H1 (cell line): ENCODE results near the gene SLIT3. TPM values are rescaled to one million over a fixed set of nuclear protein-coding genes. Genes with fewer than 3 reads are reported as not detected.

Experiments
- CTCF ChIA-PET: fragments of 300-600 bp; sonication (Branson Sonifier 250); formaldehyde crosslinking; loops from one replicate; lab custom pipeline; 2021; ENCODE audit not compliant: partially characterized antibody; lab: Charles Lee
- POLR2A ChIA-PET: fragments of 300-600 bp; sonication (Branson Sonifier 250); formaldehyde crosslinking; loops from one replicate; lab custom pipeline; 2021; ENCODE audit warnings: inconsistent platforms; ENCODE audit not compliant: partially characterized antibody; lab: Charles Lee
- DNase-seq, 2 experiments: peaks; one replicate each; pipeline versions ENCODE4 v3.0.0 to v3.0.0-alpha.2; 2010 to 2022; ENCODE audit warnings: low spot score in 2 of 2, low read depth in 1 of 2, mixed read lengths in 1 of 2
- FAIRE-seq: peaks from 2 replicates; lab custom pipeline; 2011; peaks lifted over from hg19 to GRCh38; lab: Jason Lieb, UNC
- H2AFZ ChIP-seq: 2 replicates; pipeline ENCODE4 v1.8.1; 2012; ENCODE audit warnings: low read length, inconsistent platforms
- H2AK5ac ChIP-seq: 2 replicates; pipeline ENCODE4 v1.6.1; 2013; ENCODE audit warnings: low read depth, low read length
- H2BK120ac ChIP-seq: replicated peaks from 2 replicates; pipeline ENCODE3; 2013; ENCODE audit warnings: low read depth, low read length, inconsistent platforms
- H2BK12ac ChIP-seq: 2 replicates; pipeline ENCODE4 v1.6.1; 2013; ENCODE audit warnings: low read depth, low read length
- H2BK15ac ChIP-seq: 2 replicates; pipeline ENCODE4 v1.6.1; 2013; ENCODE audit warnings: low read length
- H2BK20ac ChIP-seq: 2 replicates; pipeline ENCODE4 v1.6.1; 2013; ENCODE audit warnings: low read length
- H2BK5ac ChIP-seq: 2 replicates; pipeline ENCODE4 v1.6.1; 2013; ENCODE audit warnings: low read depth, low read length
- H3K14ac ChIP-seq: 2 replicates; pipeline ENCODE4 v1.6.1; 2013; ENCODE audit warnings: inconsistent platforms; ENCODE audit not compliant: insufficient read length
- H3K18ac ChIP-seq: 2 replicates; pipeline ENCODE4 v1.6.1; 2013; ENCODE audit warnings: low read length; ENCODE audit errors: extremely low read depth
- H3K23ac ChIP-seq: 2 replicates; pipeline ENCODE4 v1.6.1; 2013; ENCODE audit warnings: inconsistent platforms; ENCODE audit not compliant: insufficient read length
- H3K23me2 ChIP-seq: 2 replicates; pipeline ENCODE4 v1.6.1; 2013; ENCODE audit warnings: low read depth, low read length
- H3K27ac ChIP-seq: 2 replicates; pipeline ENCODE4 v1.6.1; 2011; ENCODE audit warnings: low read depth, low read length, inconsistent platforms
- H3K27me3 ChIP-seq, 4 experiments: replicated peaks in 1 of 4; 1 replicate in 1 of 4; 2 replicates in 3 of 4; pipeline versions ENCODE4 v1.6.1 to v1.8.1; 2011 to 2013; ENCODE audit warnings: low read length in 3 of 4, mild to moderate bottlenecking in 3 of 4, inconsistent platforms in 2 of 4, mixed read lengths in 2 of 4, moderate library complexity in 1 of 4; ENCODE audit not compliant: control insufficient read depth in 3 of 4, insufficient read depth in 3 of 4; ENCODE audit errors: extremely low read depth in 1 of 4
- H3K36me3 ChIP-seq, 4 experiments: 2 replicates each; pipeline versions ENCODE4 v1.6.1 to v1.8.1; 2011 to 2013; ENCODE audit warnings: mild to moderate bottlenecking in 4 of 4, low read length in 3 of 4, moderate library complexity in 2 of 4, control low read depth in 1 of 4, inconsistent platforms in 1 of 4; ENCODE audit not compliant: insufficient read depth in 4 of 4, control insufficient read depth in 2 of 4
- H3K4ac ChIP-seq: replicated peaks from 2 replicates; pipeline ENCODE3; 2013; ENCODE audit warnings: low read length, low read depth, mixed read lengths, inconsistent platforms; ENCODE audit not compliant: insufficient read length
- H3K4me1 ChIP-seq, 4 experiments: replicated peaks in 1 of 4; 1 replicate in 1 of 4; 2 replicates in 3 of 4; pipeline versions ENCODE4 v1.6.1 to v1.8.1; 2011 to 2013; ENCODE audit warnings: low read length in 3 of 4, inconsistent platforms in 2 of 4, mixed read lengths in 1 of 4; ENCODE audit not compliant: insufficient read depth in 4 of 4, control insufficient read depth in 3 of 4
- H3K4me2 ChIP-seq, 2 experiments: 2 replicates each; pipeline versions ENCODE4 v1.6.1 to v1.8.1; 2011 to 2013; ENCODE audit warnings: low read depth in 2 of 2, low read length in 2 of 2, control low read depth in 1 of 2, inconsistent platforms in 1 of 2, mild to moderate bottlenecking in 1 of 2; ENCODE audit not compliant: insufficient read depth in 1 of 2
- H3K4me3 ChIP-seq, 4 experiments: fragments of 200-600, 300-600 bp in 1 of 4; sonication (generic), shearing (Covaris generic), sonication (Bioruptor Twin) in 1 of 4; 2 replicates each; pipeline versions ENCODE4 v1.5.1 to v1.8.1; 2011 to 2016; ENCODE audit warnings: low read length in 4 of 4, low read depth in 3 of 4, control low read depth in 2 of 4, inconsistent platforms in 2 of 4, mild to moderate bottlenecking in 2 of 4, mixed read lengths in 1 of 4, moderate library complexity in 1 of 4; ENCODE audit not compliant: insufficient read depth in 2 of 4; ENCODE audit errors: extremely low read depth in 1 of 4
- H3K56ac ChIP-seq: replicated peaks from 2 replicates; pipeline ENCODE3; 2013; ENCODE audit warnings: low read depth, mild to moderate bottlenecking, mixed read lengths, low read length, inconsistent platforms; ENCODE audit not compliant: insufficient read length
- H3K79me1 ChIP-seq: 2 replicates; pipeline ENCODE4 v1.6.1; 2013; ENCODE audit warnings: low read depth, low read length, control low read depth
- H3K79me2 ChIP-seq, 2 experiments: 2 replicates each; pipeline versions ENCODE4 v1.6.1 to v1.8.1; 2012 to 2013; ENCODE audit warnings: low read length in 2 of 2, mild to moderate bottlenecking in 2 of 2, inconsistent platforms in 1 of 2; ENCODE audit not compliant: insufficient read depth in 2 of 2, control insufficient read depth in 1 of 2
- H3K9ac ChIP-seq, 4 experiments: replicated peaks in 1 of 4; 1 replicate in 1 of 4; 2 replicates in 3 of 4; pipeline versions ENCODE4 v1.6.1 to v1.8.1; 2011 to 2013; ENCODE audit warnings: low read depth in 3 of 4, low read length in 3 of 4, control low read depth in 2 of 4, mild to moderate bottlenecking in 2 of 4, moderate library complexity in 2 of 4, inconsistent platforms in 1 of 4; ENCODE audit errors: extremely low read depth in 1 of 4
- H3K9me3 ChIP-seq, 2 experiments: 2 replicates each; pipeline versions ENCODE4 v1.6.1 to v1.8.1; 2012 to 2013; ENCODE audit warnings: mild to moderate bottlenecking in 2 of 2, moderate library complexity in 2 of 2, control low read depth in 1 of 2, inconsistent platforms in 1 of 2, low read depth in 1 of 2, low read length in 1 of 2, mixed read lengths in 1 of 2; ENCODE audit not compliant: insufficient read depth in 2 of 2
- H4K20me1 ChIP-seq, 2 experiments: replicated peaks in 1 of 2; 2 replicates each; pipeline versions ENCODE3 to v1.8.1; 2011 to 2013; ENCODE audit warnings: inconsistent platforms in 2 of 2, low read length in 2 of 2, mild to moderate bottlenecking in 1 of 2; ENCODE audit not compliant: insufficient read depth in 2 of 2, control insufficient read depth in 1 of 2
- H4K5ac ChIP-seq: 2 replicates; pipeline ENCODE4 v1.6.1; 2013; ENCODE audit warnings: low read length, low read depth, mixed read lengths, inconsistent platforms; ENCODE audit not compliant: insufficient read length
- H4K8ac ChIP-seq: 2 replicates; pipeline ENCODE4 v1.8.0; 2013; ENCODE audit warnings: mild to moderate bottlenecking, moderate library complexity, low read length, inconsistent platforms; ENCODE audit not compliant: insufficient read depth; ENCODE audit errors: extremely low read depth
- H4K91ac ChIP-seq: replicated peaks from 2 replicates; pipeline ENCODE3; 2013; ENCODE audit warnings: low read length, mixed read lengths, inconsistent platforms; ENCODE audit not compliant: insufficient read length
- ATF2 ChIP-seq: IDR thresholded peaks from 2 replicates; pipeline ENCODE4 v1.6.1; 2012; ENCODE audit warnings: low read length, inconsistent platforms
- CTCF ChIP-seq, 3 experiments: IDR thresholded peaks; 1 replicate in 2 of 3; 2 replicates in 1 of 3; pipeline versions ENCODE4 v1.5.1 to v1.6.1; 2011; ENCODE audit warnings: low read length in 3 of 3, mild to moderate bottlenecking in 3 of 3, inconsistent platforms in 2 of 3, low read depth in 1 of 3, moderate library complexity in 1 of 3; ENCODE audit not compliant: insufficient read depth in 1 of 3; ENCODE audit errors: control extremely low read depth in 1 of 3
- RAD21 ChIP-seq, 2 experiments: IDR thresholded peaks in 1 of 2; conservative IDR thresholded peaks in 1 of 2; 2 replicates each; pipeline ENCODE4 v1.6.1; 2011; ENCODE audit warnings: low read depth in 2 of 2, low read length in 2 of 2, improper control_type of control experiment in 1 of 2, inconsistent platforms in 1 of 2, mild to moderate bottlenecking in 1 of 2, moderate library complexity in 1 of 2
- WGBS, 2 experiments: shearing (Covaris generic) in 1 of 2; methylation state at CpG; one replicate each; pipeline versions ENCODE4 v1.1.6 to v1.1.7; 2013 to 2015; ENCODE audit warnings: low lambda C conversion rate in 2 of 2, mixed read lengths in 2 of 2, inconsistent platforms in 1 of 2, low coverage in 1 of 2, missing lambda C conversion rate in 1 of 2; ENCODE audit not compliant: insufficient replicate concordance in 2 of 2, insufficient coverage in 1 of 2, insufficient read length in 1 of 2; ENCODE audit errors: extremely low coverage in 1 of 2, missing lambda C conversion rate in 1 of 2; 5-methylcytosine and 5-hydroxymethylcytosine counted together
- polyA plus RNA-seq, 7 experiments: library from polyadenylated mRNA; depleted of rRNA in 3 of 7; stranded (reverse) in 5 of 7; unstranded in 2 of 7; fragments of >200 nt in 5 of 7; fragments of 200-250 nt in 2 of 7; gene quantifications; 1 replicate in 5 of 7; 2 replicates in 1 of 7; 4 replicates in 1 of 7; pipeline versions ENCODE4 v1.2.1 to v1.2.3, GENCODE V29; 2011 to 2013; ENCODE audit warnings: missing spikeins in 2 of 7, mixed read lengths in 2 of 7
- total RNA-seq: library from RNA; stranded (reverse); fragmentation: NEBNext Ultra II Directional; extraction: Animal tissue kit (Norgen Biotek cat#: 25700); gene quantifications from 2 replicates; pipeline ENCODE4 v1.2.1, GENCODE V29; 2021

SLIT3 gene
- total and polyA plus RNA-seq, 2 of the 8 experiments (the other 6 are each of a cell fraction or from before 2014, with no cell fraction given): 1.1 to 1.2 TPM

DNA sequence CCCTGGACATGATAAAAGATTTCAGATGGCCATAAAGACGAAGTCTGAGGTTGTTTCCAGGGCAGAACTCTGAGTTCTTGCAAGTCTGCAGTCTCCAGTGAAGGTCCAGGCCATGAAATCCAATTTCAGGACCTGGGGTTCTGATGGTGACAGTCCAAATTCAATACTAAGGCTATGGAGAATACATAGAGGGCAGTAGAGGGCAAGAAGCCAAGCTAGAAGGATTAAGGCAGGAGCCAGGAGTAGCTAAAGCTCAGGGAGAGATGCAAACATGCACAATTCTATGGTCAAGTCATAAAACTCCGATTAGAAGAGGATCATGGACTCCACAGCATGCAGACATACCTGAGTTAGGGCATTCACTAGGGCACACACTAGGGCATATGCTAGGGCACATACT lies 11.4 kb downstream of the SLIT3 start:
- Histone ChIP-seq H2AFZ (no peak overlapping the region), H3K4me2 (no peak overlapping the region), H2AK5ac (peak overlapping the region; percentile 16; the same call in 1 of the 2 replicates), H3K18ac (no peak overlapping the region), H3K4ac (no peak overlapping the region), H3K9ac (no peak overlapping the region), H3K4me3 (no peak overlapping the region), H4K5ac (no peak overlapping the region), H3K23ac (no peak overlapping the region), H4K20me1 (peaks cover 0 to 9% of the 10 kb centered on the region in 2 experiments), H3K14ac (no peak overlapping the region), H3K27me3 (no peaks in the 10 kb centered on the region), H3K36me3 (no peaks in the 10 kb centered on the region), H4K91ac (peak overlapping the region; percentile 29), H3K23me2 (no peaks in the 10 kb centered on the region), H2BK15ac (peak overlapping the region; percentile 76; the same call in 1 of the 2 replicates), H2BK12ac (0 out of 2 replicates have a peak overlapping the region, but pooled peaks have one; percentile 63), H2BK20ac (no peak overlapping the region), H3K79me1 (no peaks in the 10 kb centered on the region), H2BK120ac (no peak overlapping the region), H2BK5ac (no peak overlapping the region), H3K56ac (no peak overlapping the region), H3K4me1 (no peaks in the 10 kb centered on the region), H4K8ac (0 out of 2 replicates have a peak overlapping the region, but pooled peaks have one; percentile 63), H3K9me3 (no peaks in the 10 kb centered on the region), H3K79me2 (no peaks in the 10 kb centered on the region), H3K27ac (no peak overlapping the region)
- ChIA-PET CTCF (interaction anchor here (0.7 to 4.0 kb wide), 8 partner anchors 10 to 119 kb away, joined by 3 to 31 read pairs (median 4); partner anchors contain the start of gene SLIT3), POLR2A (no interaction called here)
- peak; percentile 33 to 44; a peak in 3 of 4 replicates for TF ChIP-seq RAD21 (IDR thresholded peaks at IDR 0.05 in 1 of 2, conservative IDR thresholded peaks at IDR 0.05 in 1 of 2; ENCODE audit: low read depth in 2 of 2, low read length in 2 of 2)
- TF ChIP-seq ATF2: no peak
- peak in 2 of 3 experiments; percentile 25 to 38; a peak in 2 of 4 replicates for TF ChIP-seq CTCF (IDR thresholded peaks at IDR 0.05; ENCODE audit: control extremely low read depth in 1 of 3, insufficient read depth in 1 of 3, low read depth in 1 of 3, low read length in 3 of 3)
- no peak for DNase-seq
- 75% methylated on average over 2 of the region's 2 CpGs; no CpG with 5 or more reads in 1 of the 2 experiments for WGBS, 2 experiments
- no peak for FAIRE-seq
